Measurements from ENCODE around the gene DCAF11. TPM values are rescaled to one million over a fixed set of nuclear protein-coding genes. Genes with fewer than 3 reads are reported as not detected.

The DCAF11 gene
- total RNA-seq, 2 experiments from 2014 or later = 94.1 to 98.2 TPM

GRCh38 chr14:24093207-24093900 lies 21.2 kb upstream of the DCAF11 start:
- CTCF ChIA-PET = interaction anchor here (1.0 to 12.0 kb wide), 17 partner anchors 9 to 207 kb away, joined by 3 to 254 read pairs (median 6); partner anchors contain the start of genes CARMIL3, DCAF11, DHRS1 and DHRS4L2
- no peak for DNase-seq
- POLR2A ChIA-PET = interaction anchor here (0.7 to 10.0 kb wide), 18 partner anchors 8 to 120 kb away, joined by 3 to 149 read pairs (median 12); partner anchors contain the start of genes CARMIL3, CHMP4A, DCAF11 and DHRS4L2

DNA sequence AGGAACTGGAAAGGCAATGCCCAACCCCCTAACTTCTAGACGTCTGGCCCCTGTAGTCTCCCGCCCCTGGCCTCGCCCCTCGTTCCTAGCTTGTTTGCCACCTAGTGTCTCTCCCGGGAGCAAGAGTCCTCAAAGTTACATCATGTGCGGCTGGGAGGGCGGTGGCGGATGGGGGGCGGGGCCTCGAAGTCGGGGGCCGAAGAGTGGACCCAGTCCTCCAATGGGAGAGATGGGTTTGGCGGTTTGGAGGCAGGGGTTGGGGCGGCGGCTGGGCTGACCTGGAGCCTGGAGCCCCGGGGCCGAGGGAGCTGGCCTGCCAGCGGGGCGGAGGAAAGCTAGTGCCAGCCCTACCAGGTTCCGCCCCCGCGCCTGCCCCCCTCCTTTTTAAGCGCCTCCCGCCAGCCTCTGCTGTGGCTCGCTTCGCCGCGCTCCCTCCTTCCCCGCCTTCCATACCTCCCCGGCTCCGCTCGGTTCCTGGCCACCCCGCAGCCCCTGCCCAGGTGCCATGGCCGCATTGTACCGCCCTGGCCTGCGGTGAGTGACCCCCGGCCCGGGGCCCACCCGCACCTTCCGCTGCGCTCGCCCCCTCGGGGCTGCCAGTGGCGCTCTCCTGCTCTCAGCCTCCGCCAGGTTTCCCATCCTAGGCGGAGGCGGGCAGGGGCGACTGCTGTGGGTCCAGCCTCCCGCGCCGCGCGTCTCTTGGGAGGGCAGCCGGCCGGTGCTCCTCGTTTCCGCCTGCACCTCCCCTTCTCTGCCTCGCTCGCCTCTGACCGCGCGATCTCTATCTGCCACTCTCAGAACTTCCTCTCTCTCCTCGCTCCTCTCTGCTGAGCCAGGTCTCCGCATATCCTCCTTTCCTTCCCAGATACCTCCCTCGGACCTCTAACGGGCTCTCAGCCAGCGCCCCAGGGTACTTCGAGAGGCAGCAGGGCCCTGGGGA lies 20.4 kb upstream of the DCAF11 start, which contains the start of gene PCK2:
Gene PCK2, plus strand, starts transcription at position 411 of the 940 bp plus-strand sequence. Its CDS starts 95 bp downstream, at position 506.
- CTCF ChIA-PET = interaction anchor here (0.7 to 12.0 kb wide), 14 partner anchors 10 to 337 kb away, joined by 3 to 254 read pairs (median 6); partner anchors contain the start of genes CHMP4A, DCAF11, EMC9 and IRF9
- peak; percentile 87 for DNase-seq
- H3K27me3 Mint-ChIP-seq = no peaks in the 10 kb centered on the region
- H3K9me3 Mint-ChIP-seq = no peaks in the 10 kb centered on the region
- peaks cover 38% of the 10 kb centered on the region for H3K4me1 Mint-ChIP-seq
- peak within 1 kb of the TSS; percentile 96 for H3K27ac Mint-ChIP-seq
- POLR2A ChIA-PET = interaction anchor here (0.8 to 10.0 kb wide), 29 partner anchors 9 to 527 kb away, joined by 3 to 149 read pairs (median 4); partner anchors contain the start of genes AP1G2, CARMIL3, CHMP4A and DCAF11
- H3K4me3 Mint-ChIP-seq = peak within 1 kb of the TSS; percentile 100
- peaks cover 32% of the 10 kb centered on the region for H3K36me3 Mint-ChIP-seq (ENCODE audit: low read depth)

More at GRCh38 chr14:24093207-24093900, 21.2 kb upstream of the DCAF11 start:
- Mint-ChIP-seq H3K27ac (peak overlapping the region; percentile 70), H3K9me3 (no peaks in the 10 kb centered on the region), H3K4me1 (peaks cover 38% of the 10 kb centered on the region), H3K36me3 (ENCODE audit: low read depth) (peaks cover 25% of the 10 kb centered on the region), H3K27me3 (no peaks in the 10 kb centered on the region), H3K4me3 (peak overlapping the region; percentile 100)

- ChIA-PET POLR2A (interaction anchor here (0.6 to 10.0 kb wide), 25 partner anchors 9 to 527 kb away, joined by 3 to 149 read pairs (median 4); partner anchors contain the start of genes AP1G2, CARMIL3, CHMP4A and DCAF11), CTCF (interaction anchor here (0.7 to 12.0 kb wide), 12 partner anchors 12 to 337 kb away, joined by 3 to 254 read pairs (median 6); partner anchors contain the start of genes CHMP4A, DCAF11, EMC9 and IRF9)
- H3K36me3 Mint-ChIP-seq (ENCODE audit: low read depth) = peaks cover 38% of the 10 kb centered on the region
- H3K27ac Mint-ChIP-seq = peak overlapping the region; percentile 96
- peak; percentile 32 for DNase-seq
- H3K9me3 Mint-ChIP-seq = no peaks in the 10 kb centered on the region
- peak overlapping the region; percentile 100 for H3K4me3 Mint-ChIP-seq
- H3K4me1 Mint-ChIP-seq = peaks cover 39% of the 10 kb centered on the region
- no peaks in the 10 kb centered on the region for H3K27me3 Mint-ChIP-seq
Observed at GRCh38 chr14:24094841-24095270, 19.7 kb upstream of the DCAF11 start.

DNA sequence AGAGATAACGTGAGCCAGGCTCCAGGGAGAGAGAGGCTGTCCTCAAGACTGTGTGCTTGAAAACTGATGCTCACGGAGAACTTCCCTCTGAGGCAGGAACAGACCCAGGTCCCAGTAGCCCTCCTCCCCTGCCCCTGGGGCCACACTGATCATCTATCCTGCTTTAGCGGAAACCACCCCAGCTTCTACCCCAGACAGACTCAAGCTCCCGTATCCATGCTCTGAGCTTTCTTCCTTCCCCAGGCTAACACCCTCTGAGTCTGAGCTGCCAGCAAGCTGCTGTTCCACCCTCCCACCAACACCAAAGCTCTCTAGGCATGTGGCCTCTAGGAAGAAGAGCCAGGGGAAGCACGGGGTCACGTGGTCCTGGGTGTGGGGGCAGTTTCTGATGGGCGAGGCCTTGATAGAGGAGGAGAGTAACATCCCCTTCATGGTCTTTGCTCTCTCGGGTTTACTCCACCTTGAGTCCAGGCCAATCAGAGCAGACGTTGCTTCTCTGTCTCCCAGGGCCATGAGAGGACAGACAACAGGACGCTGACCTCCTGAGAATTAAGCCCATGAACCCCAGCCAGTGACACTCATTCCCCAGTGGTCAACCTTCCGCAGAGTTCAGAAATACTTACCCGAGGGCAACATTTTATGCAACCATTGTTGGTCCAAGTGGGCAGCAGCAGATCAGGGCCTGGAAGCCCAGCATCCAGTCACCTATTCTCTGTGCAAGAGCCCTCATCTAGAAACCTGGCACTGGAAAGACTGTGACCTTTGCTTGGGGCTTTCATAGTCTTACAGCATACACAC lies 19.1 kb upstream of the DCAF11 start:
- Mint-ChIP-seq H3K9me3 (no peaks in the 10 kb centered on the region), H3K4me3 (peak overlapping the region; percentile 100), H3K27me3 (no peaks in the 10 kb centered on the region), H3K36me3 (ENCODE audit: low read depth) (peaks cover 44% of the 10 kb centered on the region), H3K4me1 (peaks cover 37% of the 10 kb centered on the region), H3K27ac (peak overlapping the region; percentile 96)
- ChIA-PET POLR2A (interaction anchor here (0.6 to 10.0 kb wide), 23 partner anchors 10 to 528 kb away, joined by 3 to 149 read pairs (median 7); partner anchors contain the start of genes AP1G2, CARMIL3, CHMP4A and DCAF11), CTCF (interaction anchor here (0.7 to 12.0 kb wide), 13 partner anchors 11 to 336 kb away, joined by 3 to 254 read pairs (median 6); partner anchors contain the start of genes CHMP4A, DCAF11, EMC9 and IRF9)
- peak; percentile 69 for DNase-seq

GRCh38 chr14:24096545-24097181 lies 17.9 kb upstream of the DCAF11 start:
- peaks cover 35% of the 10 kb centered on the region for H3K4me1 Mint-ChIP-seq
- H3K4me3 Mint-ChIP-seq = peak overlapping the region; percentile 46
- CTCF ChIA-PET = interaction anchor here (1.2 to 12.0 kb wide), 6 partner anchors 10 to 200 kb away, joined by 3 to 254 read pairs (median 60); partner anchors contain the start of genes DCAF11 and NRL
- no peaks in the 10 kb centered on the region for H3K27me3 Mint-ChIP-seq
- POLR2A ChIA-PET = interaction anchor here (2.9 to 10.0 kb wide), 6 partner anchors 11 to 64 kb away, joined by 12 to 149 read pairs (median 78); partner anchors contain the start of genes DCAF11, EMC9, IRF9 and NRL
- H3K36me3 Mint-ChIP-seq (ENCODE audit: low read depth) = peaks cover 52% of the 10 kb centered on the region
- no peaks in the 10 kb centered on the region for H3K9me3 Mint-ChIP-seq
- H3K27ac Mint-ChIP-seq = peak overlapping the region; percentile 62
- no peak for DNase-seq

DNA sequence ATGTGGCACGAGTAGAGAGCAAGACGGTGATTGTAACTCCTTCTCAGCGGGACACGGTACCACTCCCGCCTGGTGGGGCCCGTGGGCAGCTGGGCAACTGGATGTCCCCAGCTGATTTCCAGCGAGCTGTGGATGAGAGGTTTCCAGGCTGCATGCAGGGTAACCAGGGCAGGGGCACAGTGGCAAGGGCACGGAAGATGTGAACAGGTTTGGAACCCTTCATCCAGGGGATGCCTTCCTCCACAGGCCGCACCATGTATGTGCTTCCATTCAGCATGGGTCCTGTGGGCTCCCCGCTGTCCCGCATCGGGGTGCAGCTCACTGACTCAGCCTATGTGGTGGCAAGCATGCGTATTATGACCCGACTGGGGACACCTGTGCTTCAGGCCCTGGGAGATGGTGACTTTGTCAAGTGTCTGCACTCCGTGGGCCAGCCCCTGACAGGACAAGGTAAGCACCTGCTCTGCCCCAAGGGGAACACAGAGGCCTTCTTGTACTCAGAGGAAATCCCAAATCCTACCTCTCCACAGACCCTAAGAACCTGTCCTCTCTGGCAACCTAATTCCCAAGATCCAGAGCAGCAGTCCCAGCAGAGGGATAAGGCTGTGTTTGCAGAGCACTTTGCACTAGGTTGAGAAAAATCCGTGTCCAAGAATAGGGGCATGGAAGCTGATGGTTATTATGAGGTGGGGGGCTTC lies 16.2 kb upstream of the DCAF11 start:
- no peak overlapping the region for H3K4me3 Mint-ChIP-seq
- no peaks in the 10 kb centered on the region for H3K9me3 Mint-ChIP-seq
- H3K27ac Mint-ChIP-seq = no peak overlapping the region
- CTCF ChIA-PET = interaction anchor here (1.9 to 12.0 kb wide), 2 partner anchors 8 to 40 kb away, joined by 7 to 254 read pairs; no protein-coding TSS in a partner anchor
- peaks cover 65% of the 10 kb centered on the region for H3K36me3 Mint-ChIP-seq (ENCODE audit: low read depth)
- no peaks in the 10 kb centered on the region for H3K27me3 Mint-ChIP-seq
- POLR2A ChIA-PET = interaction anchor here (0.6 to 10.0 kb wide), 4 partner anchors 9 to 58 kb away, joined by 3 to 149 read pairs (median 75); partner anchors contain the start of genes DCAF11 and NRL
- DNase-seq = no peak
- H3K4me1 Mint-ChIP-seq = peaks cover 22% of the 10 kb centered on the region

DNA sequence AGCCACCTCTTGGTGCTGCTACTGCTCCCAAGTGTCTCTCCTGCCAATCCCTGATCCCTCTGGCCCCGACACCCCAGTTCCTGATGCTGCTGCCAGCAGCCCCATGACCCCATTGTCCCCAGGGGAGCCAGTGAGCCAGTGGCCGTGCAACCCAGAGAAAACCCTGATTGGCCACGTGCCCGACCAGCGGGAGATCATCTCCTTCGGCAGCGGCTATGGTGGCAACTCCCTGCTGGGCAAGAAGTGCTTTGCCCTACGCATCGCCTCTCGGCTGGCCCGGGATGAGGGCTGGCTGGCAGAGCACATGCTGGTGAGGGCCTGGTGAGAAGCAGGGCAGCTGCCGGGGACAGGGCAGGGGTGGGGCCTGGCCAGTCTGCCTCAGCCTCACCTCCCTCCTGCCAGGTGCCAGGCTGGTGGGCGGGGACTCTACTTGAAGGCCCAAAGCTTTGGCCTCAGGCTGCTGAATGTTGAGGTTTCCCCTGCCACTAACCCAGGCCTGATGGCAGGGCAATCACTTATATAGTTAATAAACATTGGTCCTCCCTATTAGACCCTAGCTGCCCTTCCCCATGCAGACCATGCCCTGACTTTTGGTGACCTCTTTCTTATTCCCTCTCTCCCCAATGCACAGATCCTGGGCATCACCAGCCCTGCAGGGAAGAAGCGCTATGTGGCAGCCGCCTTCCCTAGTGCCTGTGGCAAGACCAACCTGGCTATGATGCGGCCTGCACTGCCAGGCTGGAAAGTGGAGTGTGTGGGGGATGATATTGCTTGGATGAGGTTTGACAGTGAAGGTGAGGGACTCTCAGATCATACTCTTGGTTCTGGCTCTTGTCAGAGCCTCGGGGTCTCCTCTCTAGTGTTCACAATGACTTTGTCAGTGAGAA lies 15.4 kb upstream of the DCAF11 start:
- DNase-seq = no peak
- H3K36me3 Mint-ChIP-seq (ENCODE audit: low read depth) = peaks cover 72% of the 10 kb centered on the region
- no peaks in the 10 kb centered on the region for H3K9me3 Mint-ChIP-seq
- H3K4me3 Mint-ChIP-seq = no peak overlapping the region
- peaks cover 18% of the 10 kb centered on the region for H3K4me1 Mint-ChIP-seq
- peak overlapping the region; percentile 3 for H3K27ac Mint-ChIP-seq
- CTCF ChIA-PET = interaction anchor here (1.9 to 12.0 kb wide), 2 partner anchors 7 to 41 kb away, joined by 7 to 254 read pairs; no protein-coding TSS in a partner anchor
- no peaks in the 10 kb centered on the region for H3K27me3 Mint-ChIP-seq
- POLR2A ChIA-PET = interaction anchor here (0.6 to 10.0 kb wide), 3 partner anchors 8 to 58 kb away, joined by 3 to 149 read pairs (median 145); partner anchors contain the start of genes DCAF11 and NRL

DNA sequence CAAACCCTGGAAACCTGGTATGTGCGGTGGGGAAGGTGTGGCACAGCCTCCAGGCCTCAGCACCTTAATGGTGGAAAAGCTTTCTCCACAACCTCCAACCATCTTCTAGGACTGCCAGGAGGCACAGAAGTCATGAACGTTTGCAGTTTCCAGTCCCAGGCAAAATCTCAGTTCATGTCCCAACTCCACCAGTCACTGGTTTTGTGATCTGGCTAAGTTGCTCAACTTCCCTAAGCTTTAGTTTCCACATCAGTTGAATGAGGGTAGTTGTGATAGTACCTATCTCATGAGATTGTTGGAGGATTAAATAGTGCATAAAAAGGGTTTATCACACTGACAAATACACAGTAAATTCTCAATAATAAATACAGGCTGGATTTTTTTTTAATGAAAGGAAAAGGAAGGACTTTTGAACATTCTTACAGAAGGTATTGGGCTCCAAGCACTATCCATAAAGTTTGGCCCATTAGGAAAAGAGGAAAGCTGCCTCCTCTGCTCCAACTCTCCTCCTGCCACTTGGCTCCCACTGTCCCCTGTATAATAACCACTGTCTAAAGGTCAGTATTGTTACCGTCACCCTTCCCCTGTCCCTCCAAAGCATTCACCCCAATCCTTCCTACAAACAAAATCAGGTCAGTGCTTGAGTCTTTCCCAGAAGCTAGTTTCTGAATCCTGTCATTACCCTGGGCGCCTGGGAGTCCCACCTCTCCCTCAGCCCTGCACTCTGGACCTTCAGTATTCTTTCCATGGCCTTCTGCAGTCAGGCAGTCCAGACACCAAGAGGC lies 14.2 kb upstream of the DCAF11 start:
- H3K9me3 Mint-ChIP-seq = no peaks in the 10 kb centered on the region
- peaks cover 17% of the 10 kb centered on the region for H3K4me1 Mint-ChIP-seq
- peaks cover 75% of the 10 kb centered on the region for H3K36me3 Mint-ChIP-seq (ENCODE audit: low read depth)
- H3K4me3 Mint-ChIP-seq = no peak overlapping the region
- no peak overlapping the region for H3K27ac Mint-ChIP-seq
- no peak for DNase-seq
- ChIA-PET POLR2A (interaction anchor here (0.6 to 1.5 kb wide), 2 partner anchors 8 to 61 kb away, joined by 3 to 4 read pairs; partner anchors contain the start of gene IRF9), CTCF (interaction anchor here (1.5 kb wide), 1 partner anchor 9 kb away, joined by 3 read pairs; no protein-coding TSS in a partner anchor)
- no peaks in the 10 kb centered on the region for H3K27me3 Mint-ChIP-seq

DNA sequence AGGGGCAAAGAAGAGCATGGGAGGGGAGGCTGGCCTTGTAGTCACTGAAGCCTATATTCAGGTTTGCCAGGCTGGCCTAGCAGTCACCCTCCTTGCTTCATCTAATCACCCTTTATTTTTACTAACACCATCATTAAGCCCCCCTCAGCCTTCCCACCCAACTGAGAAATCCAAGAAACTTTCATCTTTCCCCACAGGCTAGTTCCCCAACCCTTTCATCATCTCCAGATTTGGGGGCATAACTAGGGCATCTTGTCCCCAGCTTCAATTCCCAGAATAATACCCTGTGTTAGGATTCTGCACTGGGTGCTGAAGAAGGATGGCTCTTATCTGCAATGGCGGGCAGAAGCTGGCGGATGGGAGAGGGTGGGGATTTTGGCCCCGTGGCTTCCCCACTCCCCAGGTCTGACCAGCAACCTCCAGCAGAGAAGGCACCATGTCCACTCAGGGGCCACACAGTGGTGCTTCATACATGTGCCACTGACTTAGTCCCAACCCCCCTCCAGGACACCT lies 13.5 kb upstream of the DCAF11 start:
- DNase-seq = no peak
- Mint-ChIP-seq H3K4me1 (peaks cover 15% of the 10 kb centered on the region), H3K27me3 (no peaks in the 10 kb centered on the region), H3K36me3 (ENCODE audit: low read depth) (peaks cover 70% of the 10 kb centered on the region), H3K9me3 (no peaks in the 10 kb centered on the region), H3K4me3 (no peak overlapping the region), H3K27ac (no peak overlapping the region)
- ChIA-PET POLR2A (interaction anchor here (1.5 to 2.8 kb wide), 2 partner anchors 13 to 60 kb away, joined by 4 to 15 read pairs; partner anchors contain the start of genes DCAF11, IRF9 and NRL), CTCF (interaction anchor here (1.5 kb wide), 1 partner anchor 10 kb away, joined by 3 read pairs; no protein-coding TSS in a partner anchor)
